GM21619 (cell line): ENCODE results near the gene SVOPL.

ENCODE experiments used
- ATAC-seq: cut with Tn5 transposase; IDR thresholded peaks from one replicate; pipeline ENCODE4 v1.9.1; 2021; ENCODE audit not compliant: unreplicated experiment

The SVOPL gene

GRCh38 chr7:138565451-138566114 lies 135.6 kb downstream of the SVOPL start:
- no peak for ATAC-seq

GRCh38 chr7:138565071-138565450 lies 136.1 kb downstream of the SVOPL start:
- no peak for ATAC-seq

- ATAC-seq: no peak
Measured at GRCh38 chr7:138564365-138564764, 136.8 kb downstream of the SVOPL start.

GRCh38 chr7:138563808-138564207 lies 137.4 kb downstream of the SVOPL start:
- ATAC-seq: no peak

- no peak for ATAC-seq
Measured at GRCh38 chr7:138559448-138559847, 141.7 kb downstream of the SVOPL start.

- ATAC-seq: no peak
Measured at GRCh38 chr7:138556771-138557484, 144.2 kb downstream of the SVOPL start.

- ATAC-seq: no peak
Measured at GRCh38 chr7:138555684-138556083, 145.5 kb downstream of the SVOPL start.

- no peak for ATAC-seq
Measured at GRCh38 chr7:138554674-138555073, 146.5 kb downstream of the SVOPL start.

- no peak for ATAC-seq
Measured at GRCh38 chr7:138553805-138554204, 147.4 kb downstream of the SVOPL start.

GRCh38 chr7:138551102-138551501 lies 150.1 kb downstream of the SVOPL start:
- no peak for ATAC-seq

GRCh38 chr7:138550337-138550736 lies 150.8 kb downstream of the SVOPL start:
- no peak for ATAC-seq

GRCh38 chr7:138549082-138549481 lies 152.1 kb downstream of the SVOPL start:
- ATAC-seq: no peak

GRCh38 chr7:138546829-138547228 lies 154.3 kb downstream of the SVOPL start:
- ATAC-seq: no peak

GRCh38 chr7:138546064-138546619 lies 155.0 kb downstream of the SVOPL start:
- ATAC-seq: no peak

- no peak for ATAC-seq
Measured at GRCh38 chr7:138545123-138545522, 156.0 kb downstream of the SVOPL start.
